NK-92 treated with Interleukin-12 subunit alpha and Interleukin-12 subunit beta, amount 100 ng/mL, for 24 hours (cell line): ENCODE data around the gene TRAF7.
"Not testable (repeated sequence)": the region's sequence is repeated elsewhere in the genome, so short reads cannot be mapped to it uniquely, and the experiment has no call there.

Experiments
- DNase-seq: peaks from one replicate; lab custom pipeline; 2025; lab: John Stamatoyannopoulos, UW

Gene TRAF7

GRCh38 chr16:2155091-2155950, at the start of gene TRAF7:
Gene TRAF7, plus strand, starts transcription at chr16:2155782. Its CDS starts 8,139 bp downstream, at chr16:2163921.
- DNase-seq, result peak; percentile 96

DNA sequence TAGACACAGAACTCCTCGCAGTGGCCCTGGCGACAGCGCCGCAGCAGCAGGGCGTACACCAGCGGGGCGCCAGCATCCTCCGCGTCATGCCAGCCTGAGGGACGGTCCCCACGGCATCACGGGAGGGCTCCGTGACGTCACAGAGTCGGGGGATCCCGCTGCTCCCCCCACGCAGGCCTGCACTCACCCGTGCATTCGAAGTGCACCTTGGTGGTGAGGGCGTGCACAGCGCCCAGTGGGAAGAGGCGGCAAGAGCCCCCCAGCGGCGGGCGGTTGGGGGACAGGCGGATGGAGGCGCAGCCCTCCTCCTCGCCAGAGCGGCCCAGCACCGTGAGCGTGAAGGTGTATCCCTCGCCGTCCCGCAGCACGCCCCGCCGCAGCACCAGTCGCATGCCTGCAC, 49.4 kb upstream of the TRAF7 start:
- not testable (repeated sequence) for DNase-seq

DNA sequence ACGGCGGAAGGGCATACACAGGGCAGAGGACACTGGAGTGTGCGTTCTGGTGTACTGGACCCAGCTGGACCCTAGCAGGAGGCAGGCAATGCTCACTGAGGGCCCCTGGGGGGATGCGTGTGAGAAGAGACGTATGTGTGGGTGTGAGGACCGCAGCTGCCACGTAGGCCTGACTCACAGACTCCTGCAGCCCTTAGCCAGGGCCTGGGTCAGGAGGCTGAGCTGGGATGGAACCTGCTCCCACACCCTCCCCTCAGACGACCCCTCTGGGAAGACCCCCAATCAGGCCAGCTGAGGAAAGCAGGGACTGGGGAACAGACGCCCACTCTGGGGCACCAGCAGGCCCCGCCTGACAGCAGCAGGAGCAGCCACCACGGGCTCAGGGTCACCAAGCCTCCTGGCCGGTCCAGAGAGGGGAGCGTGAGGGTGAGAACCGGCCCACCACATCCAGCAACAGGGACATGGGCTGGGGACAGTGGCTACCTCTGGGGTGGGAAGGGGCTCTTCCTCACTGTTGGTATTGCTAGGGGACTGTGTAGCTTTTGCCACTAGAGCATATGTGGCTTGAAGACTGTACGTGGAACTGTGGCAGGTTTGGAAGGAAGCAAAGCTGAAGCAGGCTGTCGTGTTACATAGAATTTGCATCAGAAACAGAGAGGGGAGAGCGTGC, 48.3 kb upstream of the TRAF7 start:
- not testable (repeated sequence) for DNase-seq

GRCh38 chr16:2107791-2108125, 47.8 kb upstream of the TRAF7 start:
- not testable (repeated sequence) for DNase-seq

- DNase-seq, result not testable (repeated sequence)
Measured at GRCh38 chr16:2108446-2109270, 46.9 kb upstream of the TRAF7 start.

DNA sequence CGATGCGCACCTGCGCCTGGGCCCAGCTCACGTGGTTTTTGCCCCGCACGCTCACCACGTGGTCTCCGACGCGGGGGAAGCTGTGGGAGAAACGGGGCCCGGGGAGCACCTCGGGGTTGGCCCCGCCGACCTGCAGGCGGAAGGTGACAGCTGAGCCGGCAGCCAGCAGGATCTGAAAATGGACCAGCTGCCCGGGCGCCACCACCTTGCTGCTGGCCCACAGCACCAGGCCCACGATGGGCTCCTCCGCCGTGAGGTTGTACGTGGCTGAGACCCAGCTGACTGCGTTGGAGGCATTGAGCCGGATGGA, 46.4 kb upstream of the TRAF7 start:
- not testable (repeated sequence) for DNase-seq

- not testable (repeated sequence) for DNase-seq
Measured at GRCh38 chr16:2109872-2110271, 45.7 kb upstream of the TRAF7 start.

DNA sequence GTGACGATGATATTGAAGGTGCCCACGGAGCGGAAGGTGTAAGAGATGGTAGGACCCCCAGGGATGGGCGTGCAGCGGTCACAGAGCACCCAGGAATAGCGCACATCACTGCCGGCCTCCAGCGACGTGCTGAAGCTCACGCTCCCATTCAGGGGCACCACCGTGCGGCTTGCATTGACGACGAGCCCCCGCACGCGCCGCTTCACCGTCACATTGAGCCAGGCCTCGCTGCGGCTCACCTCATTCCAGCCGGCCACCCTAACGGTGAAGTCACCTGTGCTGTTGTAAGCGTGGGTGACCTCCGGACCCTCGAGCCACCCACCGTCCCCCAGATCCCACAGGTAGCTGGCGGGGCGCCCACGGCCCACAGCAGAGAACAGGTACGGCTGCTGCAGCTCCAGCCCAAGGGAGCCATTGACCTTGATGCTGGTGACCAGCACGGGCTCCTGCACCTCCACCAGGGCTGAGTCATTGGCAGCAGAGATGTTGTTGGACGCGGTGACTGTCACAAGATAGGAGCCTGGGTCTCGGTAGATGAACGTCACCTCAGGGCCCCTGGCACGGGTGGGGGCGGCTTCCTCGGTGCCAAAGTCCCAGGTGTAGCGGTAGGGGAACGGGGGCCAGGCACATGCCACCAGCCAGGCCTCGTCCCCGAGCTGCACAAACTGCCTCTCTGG, 45.1 kb upstream of the TRAF7 start:
- not testable (repeated sequence) for DNase-seq

DNA sequence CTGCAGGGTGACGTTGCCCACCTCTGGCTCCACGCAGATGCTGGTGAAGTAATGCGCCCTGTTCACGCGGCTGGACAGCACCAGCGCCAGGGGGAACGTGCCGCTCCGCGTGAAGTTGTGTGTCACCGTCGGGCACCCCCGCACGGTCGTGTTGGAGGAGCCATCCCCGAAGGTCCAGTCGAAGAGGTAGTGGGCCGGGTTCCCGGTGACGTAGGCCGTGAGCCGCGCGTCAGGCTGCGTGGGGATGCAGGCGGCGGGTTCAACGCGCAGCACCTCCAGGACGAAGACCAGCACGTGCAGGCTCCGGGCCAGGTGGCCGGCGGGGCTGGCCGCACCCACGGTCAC, 44.6 kb upstream of the TRAF7 start:
- DNase-seq, result not testable (repeated sequence)

DNA sequence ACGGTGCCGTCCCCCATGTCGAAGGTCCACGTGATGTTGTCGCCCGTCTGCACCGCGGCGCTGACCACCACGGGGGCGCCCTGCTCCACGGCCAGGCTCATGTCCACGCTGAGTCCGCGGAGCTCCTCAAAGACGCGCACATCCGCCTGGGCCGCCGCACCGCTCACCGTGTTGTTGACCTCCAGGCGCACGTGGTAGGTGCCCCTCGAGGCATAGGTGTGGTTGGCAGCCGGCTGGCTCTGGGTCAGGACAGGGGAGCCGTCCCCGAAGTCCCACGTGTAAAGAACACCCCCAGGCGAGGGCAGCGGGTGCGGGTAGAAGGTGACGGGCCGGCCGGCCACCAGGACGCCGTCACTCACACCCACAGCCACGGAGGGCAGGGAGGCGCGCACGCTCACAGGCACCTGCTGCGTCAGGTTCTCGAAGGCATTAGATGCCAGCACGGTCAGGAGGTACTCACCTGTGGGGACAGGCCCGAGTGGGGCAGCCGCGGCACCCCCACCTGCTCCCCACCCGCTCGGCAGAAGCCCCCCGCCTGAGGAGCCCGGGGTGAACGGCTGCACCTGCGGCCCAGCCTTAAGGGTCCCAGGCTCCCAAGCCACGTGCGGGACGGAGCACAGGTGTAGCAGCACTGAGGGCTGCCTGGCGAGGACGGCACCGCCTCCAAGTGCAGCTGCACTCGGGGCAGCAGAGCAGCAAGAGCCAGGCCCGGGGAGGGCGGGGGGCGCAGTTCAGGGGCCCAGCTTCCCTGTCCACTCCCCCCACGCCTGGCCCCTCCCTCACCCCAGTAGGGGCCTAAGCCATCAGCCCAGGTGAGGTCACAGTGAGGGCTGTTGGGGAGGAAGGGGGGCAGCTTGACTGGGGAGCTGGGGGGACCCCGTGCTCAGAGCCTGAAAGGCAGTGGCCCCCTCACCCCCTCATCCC, 43.9 kb upstream of the TRAF7 start:
- DNase-seq, result not testable (repeated sequence)

GRCh38 chr16:2112539-2113106, 43.0 kb upstream of the TRAF7 start:
- DNase-seq, result not testable (repeated sequence)

GRCh38 chr16:2114225-2114624, 41.4 kb upstream of the TRAF7 start:
- DNase-seq, result not testable (repeated sequence)

- DNase-seq, result not testable (repeated sequence)
Measured at GRCh38 chr16:2114885-2115590, 40.5 kb upstream of the TRAF7 start.

- no peak for DNase-seq
Measured at GRCh38 chr16:2115591-2115973, 40.0 kb upstream of the TRAF7 start.

DNA sequence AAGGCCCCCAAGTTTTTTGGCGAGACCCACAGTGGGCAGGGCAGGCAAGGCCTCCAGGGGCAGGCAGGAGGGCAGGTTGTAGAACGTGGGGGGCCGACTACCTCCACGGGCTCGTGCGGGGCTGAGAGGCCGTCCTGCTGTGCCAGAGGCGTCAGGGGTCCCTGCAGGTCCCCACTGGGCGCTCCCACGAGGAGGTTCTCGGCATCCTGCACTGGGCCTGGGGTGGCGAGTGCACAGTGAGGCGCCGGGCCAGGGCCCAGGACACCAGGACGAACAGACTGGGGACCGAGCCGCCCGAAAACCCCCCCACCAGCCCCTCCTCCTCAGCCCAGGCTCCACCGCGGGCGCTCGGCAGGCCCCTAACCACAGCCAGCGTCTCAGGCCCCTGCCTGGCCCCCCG, 39.2 kb upstream of the TRAF7 start:
- DNase-seq, result not testable (repeated sequence)

DNA sequence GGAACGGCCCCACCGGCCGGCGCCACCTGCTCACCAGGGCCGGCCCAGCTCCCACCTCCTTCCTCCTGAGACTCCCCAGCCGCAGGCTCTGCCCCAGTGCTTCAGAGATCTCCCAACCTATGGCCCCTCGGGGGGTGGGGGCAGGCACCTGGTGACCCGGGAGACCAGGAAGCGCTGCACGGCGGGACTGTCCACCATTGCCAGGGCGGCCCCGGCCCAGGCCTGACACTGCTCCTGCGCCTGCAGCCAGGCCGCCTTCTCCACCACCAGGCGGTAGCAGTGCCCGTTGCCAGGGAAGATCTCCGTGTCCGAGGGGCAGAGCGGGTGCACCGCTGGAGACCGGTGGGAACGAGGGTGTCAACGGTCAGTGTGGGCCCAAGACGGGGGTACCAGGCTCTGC, 38.2 kb upstream of the TRAF7 start:
- not testable (repeated sequence) for DNase-seq

- not testable (repeated sequence) for DNase-seq
Measured at GRCh38 chr16:2117960-2118722, 37.4 kb upstream of the TRAF7 start.

DNA sequence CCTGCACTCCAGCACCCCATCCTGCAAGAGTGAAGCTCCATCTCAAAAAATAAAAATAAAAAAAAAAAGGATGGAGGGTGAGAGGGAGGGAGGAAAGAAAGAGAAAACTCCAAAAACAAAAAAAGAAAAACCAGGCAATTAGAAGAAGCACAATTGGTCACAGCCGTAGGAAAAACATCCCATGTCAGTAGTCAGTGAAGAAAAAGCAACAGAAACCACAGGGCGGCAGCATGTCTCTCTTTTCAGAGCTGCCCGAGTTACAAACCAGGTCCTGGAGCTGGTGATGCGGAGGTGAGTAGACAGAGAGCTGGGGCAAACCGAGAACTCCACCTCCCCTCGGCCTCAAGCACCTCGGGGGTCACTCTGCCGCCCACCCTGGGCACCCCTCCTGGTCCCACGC, 34.3 kb upstream of the TRAF7 start:
- DNase-seq, result not testable (repeated sequence)

GRCh38 chr16:2121853-2122252, 33.7 kb upstream of the TRAF7 start:
- no peak for DNase-seq
